Smooth muscle cell (in vitro differentiated cells): Measurements from ENCODE around the gene A1BG. TPM values are rescaled to one million over a fixed set of nuclear protein-coding genes. Genes with fewer than 3 reads are reported as not detected.

Experiments
- DNase-seq: peaks from one replicate; lab custom pipeline; 2025; ENCODE audit not compliant: unreplicated experiment; lab: John Stamatoyannopoulos, UW
- H2AFZ ChIP-seq: fragments of 200-600 bp; sonication (generic); 2 replicates; pipeline ENCODE4 v1.6.0; 2016; ENCODE audit warnings: antibody characterized with exemption, low read depth, mild to moderate bottlenecking
- H3F3A ChIP-seq: fragments of 200-600 bp; sonication (generic); 2 replicates; pipeline ENCODE4 v1.6.0; 2017; ENCODE audit warnings: antibody characterized with exemption, low read depth
- H3K27ac ChIP-seq: fragments of 200-600 bp; sonication (generic); 2 replicates; pipeline ENCODE4 v1.5.1; 2016; ENCODE audit warnings: low read depth, mild to moderate bottlenecking
- H3K27me3 ChIP-seq: fragments of 200-600 bp; sonication (generic); 2 replicates; pipeline ENCODE4 v1.6.1; 2016; ENCODE audit warnings: low read depth, mild to moderate bottlenecking
- H3K36me3 ChIP-seq: fragments of 200-600 bp; sonication (generic); 2 replicates; pipeline ENCODE4 v1.5.1; 2016; ENCODE audit warnings: low read depth
- H3K4me1 ChIP-seq: fragments of 200-600 bp; sonication (generic); 2 replicates; pipeline ENCODE4 v1.5.1; 2016; ENCODE audit warnings: low read depth
- H3K4me2 ChIP-seq: fragments of 200-600 bp; sonication (generic); 2 replicates; pipeline ENCODE4 v1.6.0; 2016; ENCODE audit warnings: mild to moderate bottlenecking
- H3K4me3 ChIP-seq: fragments of 200-600 bp; sonication (generic); 2 replicates; pipeline ENCODE4 v1.5.1; 2016; ENCODE audit warnings: mild to moderate bottlenecking
- H3K79me2 ChIP-seq: fragments of 200-600 bp; sonication (generic); 2 replicates; pipeline ENCODE4 v1.6.0; 2016; ENCODE audit warnings: low read depth, mild to moderate bottlenecking
- H3K9ac ChIP-seq: fragments of 200-600 bp; sonication (generic); 2 replicates; pipeline ENCODE4 v1.6.0; 2016; ENCODE audit warnings: low read depth
- H3K9me3 ChIP-seq: fragments of 200-600 bp; sonication (generic); replicated peaks from 2 replicates; pipeline ENCODE4 v1.5.1; 2016; ENCODE audit warnings: low read depth
- H4K20me1 ChIP-seq: fragments of 200-600 bp; sonication (generic); 2 replicates; pipeline ENCODE4 v1.6.0; 2016; ENCODE audit warnings: low read depth
- CTCF ChIP-seq: fragments of 200-600 bp; sonication (generic); IDR thresholded peaks from 2 replicates; pipeline ENCODE4 v1.5.1; 2017; ENCODE audit warnings: borderline replicate concordance, mild to moderate bottlenecking, antibody characterized with exemption; ENCODE audit not compliant: insufficient read depth, poor library complexity, severe bottlenecking
- WGBS: methylation state at CpG from one replicate; pipeline ENCODE4 v1.1.7; 2016; ENCODE audit warnings: low lambda C conversion rate; 5-methylcytosine and 5-hydroxymethylcytosine counted together
- polyA plus RNA-seq: library from polyadenylated mRNA; unstranded; fragments of >200 nt; fragmentation: Nextera tagmentation; extraction: Ambion mirVana; gene quantifications from 2 replicates; pipeline ENCODE4 v1.2.1, GENCODE V29; 2016
- total RNA-seq: library from RNA; depleted of rRNA; stranded (reverse); fragments of >200 nt; gene quantifications from 2 replicates; pipeline ENCODE4 v1.2.3, GENCODE V29; 2014

Gene A1BG
- total and polyA plus RNA-seq, 2 experiments from 2014 or later = 77.8 to 133 TPM

DNA sequence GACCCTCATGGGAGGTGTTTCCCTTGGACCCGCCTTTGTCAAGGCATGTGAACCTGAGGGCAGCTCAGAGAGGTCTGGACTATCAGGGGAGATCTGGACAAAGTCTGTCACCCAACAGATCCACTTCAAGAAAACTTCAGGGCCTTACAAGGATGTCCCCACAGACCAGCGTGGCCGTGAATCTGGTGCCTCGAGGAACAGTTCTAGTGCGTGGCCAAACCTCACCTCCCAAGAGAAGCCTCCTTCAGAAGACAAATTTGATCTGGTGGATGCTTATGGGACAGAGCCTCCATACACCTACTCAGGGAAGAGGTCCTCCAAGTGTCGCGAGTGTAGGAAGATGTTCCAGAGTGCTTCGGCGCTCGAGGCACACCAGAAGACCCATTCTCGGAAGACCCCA, 15.0 kb downstream of the A1BG start:
- TF ChIP-seq CTCF = no peak
- no peaks in the 10 kb centered on the region for H3K79me2 ChIP-seq
- H3K9ac ChIP-seq = no peak overlapping the region
- WGBS = 99% methylated on average over 11 of the region's 11 CpGs
- H3K9me3 ChIP-seq = no peaks in the 10 kb centered on the region
- no peak overlapping the region for H3K27ac ChIP-seq
- no peaks in the 10 kb centered on the region for H3K4me1 ChIP-seq
- H3K4me2 ChIP-seq = no peak overlapping the region
- no peak overlapping the region for H3K4me3 ChIP-seq
- DNase-seq = no peak
- H2AFZ ChIP-seq = no peak overlapping the region
- peaks cover 20% of the 10 kb centered on the region for H4K20me1 ChIP-seq
- no peaks in the 10 kb centered on the region for H3K36me3 ChIP-seq
- H3F3A ChIP-seq = no peaks in the 10 kb centered on the region
- no peaks in the 10 kb centered on the region for H3K27me3 ChIP-seq

GRCh38 chr19:58336820-58337219, 16.5 kb downstream of the A1BG start:
- Histone ChIP-seq H3K9ac (no peak overlapping the region), H3K4me3 (no peak overlapping the region), H3K27me3 (no peaks in the 10 kb centered on the region), H3K36me3 (no peaks in the 10 kb centered on the region), H3K79me2 (no peaks in the 10 kb centered on the region), H3K27ac (no peak overlapping the region), H3K4me1 (no peaks in the 10 kb centered on the region), H4K20me1 (peaks cover 17% of the 10 kb centered on the region), H3K9me3 (no peaks in the 10 kb centered on the region), H2AFZ (no peak overlapping the region), H3K4me2 (no peak overlapping the region), H3F3A (peaks cover 4% of the 10 kb centered on the region)
- 95% methylated on average over 4 of the region's 4 CpGs for WGBS
- no peak for TF ChIP-seq CTCF
- DNase-seq = no peak

- no peaks in the 10 kb centered on the region for H3K9me3 ChIP-seq
- H2AFZ ChIP-seq = no peak overlapping the region
- peaks cover 4% of the 10 kb centered on the region for H3F3A ChIP-seq
- WGBS = 100% methylated on average over 1 of the region's 1 CpG
- H3K27ac ChIP-seq = no peak overlapping the region
- no peak overlapping the region for H3K9ac ChIP-seq
- peaks cover 11% of the 10 kb centered on the region for H4K20me1 ChIP-seq
- no peaks in the 10 kb centered on the region for H3K27me3 ChIP-seq
- no peak overlapping the region for H3K4me3 ChIP-seq
- H3K36me3 ChIP-seq = no peaks in the 10 kb centered on the region
- TF ChIP-seq CTCF = no peak
- DNase-seq = no peak
- H3K4me2 ChIP-seq = no peak overlapping the region
- H3K4me1 ChIP-seq = no peaks in the 10 kb centered on the region
- no peaks in the 10 kb centered on the region for H3K79me2 ChIP-seq
These were observed 17.1 kb downstream of the A1BG start for GRCh38 chr19:58336216-58336615.

- Histone ChIP-seq H3K27ac (no peak overlapping the region), H3K36me3 (no peaks in the 10 kb centered on the region), H2AFZ (no peak overlapping the region), H3K4me2 (no peak overlapping the region), H3K9ac (no peak overlapping the region), H3K4me3 (no peak overlapping the region), H3K9me3 (no peaks in the 10 kb centered on the region), H3K4me1 (no peaks in the 10 kb centered on the region), H4K20me1 (peaks cover 6% of the 10 kb centered on the region), H3K79me2 (peaks cover 4% of the 10 kb centered on the region), H3F3A (peaks cover 4% of the 10 kb centered on the region), H3K27me3 (no peaks in the 10 kb centered on the region)
- no peak for TF ChIP-seq CTCF
- WGBS = 87% methylated on average over 3 of the region's 3 CpGs
- no peak for DNase-seq
These were observed 17.7 kb downstream of the A1BG start for GRCh38 chr19:58335630-58336029.
